Choroid plexus epithelial cell (primary cell): ENCODE results near the gene SLC51A.
"Not testable (repeated sequence)": the region's sequence is repeated elsewhere in the genome, so short reads cannot be mapped to it uniquely, and the experiment has no call there.

Experiments used
- DNase-seq: peaks from one replicate; pipeline ENCODE4 v3.0.0-alpha.2; 2010; ENCODE audit warnings: low read depth
- H3K4me3 ChIP-seq: 2 replicates; pipeline ENCODE4 v1.5.1; 2011; ENCODE audit warnings: low read depth, mild to moderate bottlenecking, control low read depth, low read length, moderate library complexity
- TF ChIP-seq, protein P1 (sequence below): conservative IDR thresholded peaks from 2 replicates; pipeline ENCODE4 v1.5.1; 2011; ENCODE audit warnings: low read depth, mild to moderate bottlenecking, control low read depth, inconsistent platforms, low read length, moderate library complexity

SLC51A gene

DNA sequence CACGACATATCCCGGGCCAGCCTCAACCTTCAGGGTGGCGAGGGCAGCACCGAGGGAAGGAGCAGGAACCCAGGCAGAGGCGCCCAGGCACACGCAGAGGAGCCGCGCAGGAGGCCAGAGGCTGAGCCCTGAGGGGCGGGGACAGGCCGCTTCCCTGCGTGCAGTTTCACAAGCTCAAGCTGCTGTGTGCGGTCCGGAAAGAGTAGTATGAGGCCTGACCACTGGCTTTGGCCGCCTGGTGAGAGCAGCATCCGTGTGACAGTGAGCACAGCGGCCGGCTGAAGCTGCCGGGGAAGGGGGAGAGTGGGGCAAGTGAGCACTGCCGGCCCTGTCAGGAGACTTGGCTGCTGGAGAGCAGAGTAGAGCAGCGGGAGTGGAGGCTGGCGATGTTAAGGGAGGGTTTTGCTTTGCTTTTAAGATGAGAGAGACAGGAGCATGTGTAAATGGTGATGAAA is 13.8 kb upstream of the SLC51A start:
- TF ChIP-seq, protein P1, sequence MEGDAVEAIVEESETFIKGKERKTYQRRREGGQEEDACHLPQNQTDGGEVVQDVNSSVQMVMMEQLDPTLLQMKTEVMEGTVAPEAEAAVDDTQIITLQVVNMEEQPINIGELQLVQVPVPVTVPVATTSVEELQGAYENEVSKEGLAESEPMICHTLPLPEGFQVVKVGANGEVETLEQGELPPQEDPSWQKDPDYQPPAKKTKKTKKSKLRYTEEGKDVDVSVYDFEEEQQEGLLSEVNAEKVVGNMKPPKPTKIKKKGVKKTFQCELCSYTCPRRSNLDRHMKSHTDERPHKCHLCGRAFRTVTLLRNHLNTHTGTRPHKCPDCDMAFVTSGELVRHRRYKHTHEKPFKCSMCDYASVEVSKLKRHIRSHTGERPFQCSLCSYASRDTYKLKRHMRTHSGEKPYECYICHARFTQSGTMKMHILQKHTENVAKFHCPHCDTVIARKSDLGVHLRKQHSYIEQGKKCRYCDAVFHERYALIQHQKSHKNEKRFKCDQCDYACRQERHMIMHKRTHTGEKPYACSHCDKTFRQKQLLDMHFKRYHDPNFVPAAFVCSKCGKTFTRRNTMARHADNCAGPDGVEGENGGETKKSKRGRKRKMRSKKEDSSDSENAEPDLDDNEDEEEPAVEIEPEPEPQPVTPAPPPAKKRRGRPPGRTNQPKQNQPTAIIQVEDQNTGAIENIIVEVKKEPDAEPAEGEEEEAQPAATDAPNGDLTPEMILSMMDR: no peak
- DNase-seq: peak; percentile 94
- H3K4me3 ChIP-seq: peak overlapping the region; percentile 43

DNA sequence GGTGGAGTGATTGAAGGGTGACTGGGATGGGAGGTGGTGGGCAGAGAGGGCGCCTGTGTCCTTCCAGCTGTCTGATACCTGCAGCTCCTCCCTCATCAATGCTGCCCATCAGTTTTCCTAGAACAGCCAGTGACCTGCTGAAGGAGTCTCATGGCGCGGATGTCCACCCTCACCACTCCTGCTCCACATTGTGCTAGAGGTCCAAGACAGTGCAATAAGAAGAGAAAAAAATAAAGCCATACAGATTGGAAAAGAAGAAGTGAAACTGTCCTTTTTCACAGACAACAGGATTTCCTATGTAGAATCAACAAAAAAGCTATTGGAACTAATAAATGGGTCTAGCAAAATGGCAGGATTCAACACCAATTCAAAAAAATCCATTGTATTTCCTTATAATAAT is 12.5 kb upstream of the SLC51A start:
- no peak overlapping the region for H3K4me3 ChIP-seq
- TF ChIP-seq, protein P1: no peak
- no peak for DNase-seq

DNA sequence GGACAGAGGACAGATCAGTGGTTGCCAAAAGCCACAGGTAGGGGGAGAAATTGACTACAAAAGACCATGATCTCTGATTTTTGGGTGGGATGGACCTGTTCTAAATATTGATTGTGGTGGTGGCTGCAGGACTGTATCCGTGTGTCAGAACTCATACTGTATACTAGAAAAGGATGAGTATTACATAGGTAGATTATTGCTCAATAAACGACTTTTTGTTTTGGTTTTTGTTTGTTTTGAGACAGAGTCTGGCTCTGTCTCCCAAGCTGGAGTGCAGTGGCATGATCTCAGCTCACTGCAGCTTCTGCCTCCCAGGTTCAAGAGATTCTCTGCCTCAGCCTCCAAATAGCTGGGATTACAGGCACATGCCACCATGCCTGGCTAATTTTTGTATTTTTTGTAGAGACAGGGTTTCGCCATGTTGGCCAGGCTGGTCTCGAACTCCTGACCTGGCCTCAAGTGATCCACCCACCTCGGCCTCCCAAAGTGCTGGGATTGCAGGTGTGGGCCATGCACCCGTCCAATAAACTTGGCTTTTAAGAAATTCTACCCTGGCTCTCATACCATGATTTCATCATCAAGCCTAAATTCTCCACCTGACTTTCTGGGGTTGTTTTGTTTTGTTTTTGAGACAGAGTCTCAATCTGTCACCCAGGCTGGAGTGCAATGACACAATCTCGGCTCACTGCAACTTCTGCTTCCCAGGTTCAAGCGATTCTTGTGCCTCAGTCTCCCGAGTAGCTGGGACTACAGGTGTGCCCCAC is 10.7 kb upstream of the SLC51A start:
- not testable (repeated sequence) for DNase-seq, H3K4me3 ChIP-seq

DNA sequence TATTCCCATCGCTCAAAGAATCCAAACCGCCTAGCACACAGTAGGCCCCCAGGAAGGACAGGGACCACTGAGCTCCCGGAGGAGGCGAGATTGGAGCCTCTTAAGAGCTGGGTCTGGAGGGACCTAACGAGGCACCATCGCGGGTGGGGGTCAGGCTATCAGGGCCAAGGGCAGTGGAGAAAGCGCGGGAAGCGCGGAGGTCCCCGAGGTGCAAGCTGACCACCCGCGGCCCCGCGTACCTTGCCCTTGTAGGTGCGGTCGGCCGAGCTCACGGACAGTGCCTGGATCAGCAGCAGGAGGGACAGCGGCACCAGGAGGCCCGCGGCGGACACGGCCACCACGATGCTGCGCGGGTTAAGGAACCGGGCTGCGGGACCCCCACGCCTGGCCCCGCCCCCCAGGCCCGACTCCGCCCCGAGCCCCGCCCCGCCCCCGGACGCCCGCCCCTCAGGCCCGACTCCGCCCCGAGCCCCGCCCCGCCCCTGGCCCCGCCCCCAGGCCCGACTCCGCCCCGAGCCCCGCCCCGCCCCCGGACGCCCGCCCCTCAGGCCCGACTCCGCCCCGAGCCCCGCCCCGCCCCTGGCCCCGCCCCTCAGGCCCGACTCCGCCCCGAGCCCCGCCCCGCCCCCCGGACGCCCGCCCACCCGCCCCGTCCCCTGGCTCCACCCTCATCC is 9.0 kb upstream of the SLC51A start:
- TF ChIP-seq, protein P1: no peak
- peak overlapping the region; percentile 46 for H3K4me3 ChIP-seq
- DNase-seq: no peak

DNA sequence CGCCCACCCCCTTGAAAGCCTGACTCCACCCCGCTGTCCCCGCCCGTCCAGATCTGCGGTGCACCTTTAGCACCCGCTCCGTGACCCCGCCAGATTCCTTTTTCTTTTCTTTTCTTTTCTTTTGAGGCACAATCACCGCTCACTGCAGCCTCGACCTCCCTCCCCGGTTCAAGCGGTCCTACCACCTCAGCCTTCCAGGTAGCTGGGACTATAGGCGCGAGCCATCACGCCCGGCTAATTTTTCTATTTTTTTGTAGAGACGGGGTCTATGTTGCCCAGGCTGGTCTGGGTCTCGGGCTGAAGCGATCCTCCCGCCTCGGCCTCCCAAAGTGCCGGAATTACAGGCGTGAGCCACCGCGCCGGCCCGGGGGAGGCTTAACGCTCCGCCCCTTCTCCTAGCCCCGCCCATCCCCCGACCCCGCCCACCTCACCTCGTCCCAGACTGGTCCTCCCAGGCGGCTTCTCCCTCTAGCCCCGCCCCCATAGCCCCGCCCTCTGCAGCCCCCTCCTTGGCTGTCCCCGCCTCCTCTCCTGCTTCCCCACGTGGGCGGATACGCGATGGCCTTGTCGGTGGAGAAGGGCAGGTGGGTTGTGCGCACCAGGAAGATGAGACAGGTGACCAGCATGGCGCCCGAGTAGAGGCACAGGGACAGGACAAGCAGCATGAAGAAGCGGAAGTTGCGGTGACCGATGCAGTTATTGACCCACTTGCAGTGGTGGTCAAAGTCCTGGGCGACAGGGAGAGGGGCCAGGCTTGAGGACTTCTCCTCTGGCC is 8.3 kb upstream of the SLC51A start:
- peak; percentile 35 for DNase-seq
- peak overlapping the region; percentile 45 for H3K4me3 ChIP-seq
- TF ChIP-seq, protein P1: no peak

DNA sequence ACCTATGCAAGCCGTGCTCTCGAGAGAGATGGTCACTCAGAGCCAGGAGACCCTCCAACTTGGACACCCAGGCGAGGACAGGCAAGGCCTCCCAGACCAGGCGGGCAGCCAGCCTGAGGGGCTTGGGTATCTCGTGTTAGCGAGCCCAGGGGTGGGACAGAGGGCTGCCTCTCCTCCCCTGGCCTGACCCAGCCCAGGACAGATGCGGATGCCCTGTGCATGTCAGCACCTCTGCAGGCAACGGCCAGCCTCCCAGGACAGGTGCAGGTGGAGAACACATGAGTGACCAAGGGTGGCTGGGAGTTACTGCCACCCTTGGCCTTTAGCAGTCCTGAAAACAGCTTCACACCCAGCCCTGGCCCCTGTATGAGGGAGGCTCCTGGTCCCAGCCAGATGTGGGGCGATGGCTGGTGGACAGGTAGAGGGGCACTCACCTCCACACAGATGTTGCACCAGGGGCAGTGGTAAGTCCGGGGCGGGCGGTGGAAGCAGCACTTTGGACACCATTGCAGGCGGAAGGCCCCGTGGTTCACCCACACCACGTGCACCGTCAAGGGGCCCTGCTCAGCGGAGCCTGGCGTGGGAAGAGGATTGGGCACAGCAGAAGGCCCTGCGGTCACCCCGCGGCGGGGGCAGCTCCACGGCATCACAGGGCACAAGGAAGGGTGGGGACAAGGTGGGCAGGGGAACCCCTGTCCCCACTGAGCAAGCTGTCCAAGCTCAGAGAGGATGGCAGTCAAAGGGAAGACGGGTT is 7.2 kb upstream of the SLC51A start:
- no peak for DNase-seq
- TF ChIP-seq, protein P1: no peak
- H3K4me3 ChIP-seq: no peak overlapping the region

DNA sequence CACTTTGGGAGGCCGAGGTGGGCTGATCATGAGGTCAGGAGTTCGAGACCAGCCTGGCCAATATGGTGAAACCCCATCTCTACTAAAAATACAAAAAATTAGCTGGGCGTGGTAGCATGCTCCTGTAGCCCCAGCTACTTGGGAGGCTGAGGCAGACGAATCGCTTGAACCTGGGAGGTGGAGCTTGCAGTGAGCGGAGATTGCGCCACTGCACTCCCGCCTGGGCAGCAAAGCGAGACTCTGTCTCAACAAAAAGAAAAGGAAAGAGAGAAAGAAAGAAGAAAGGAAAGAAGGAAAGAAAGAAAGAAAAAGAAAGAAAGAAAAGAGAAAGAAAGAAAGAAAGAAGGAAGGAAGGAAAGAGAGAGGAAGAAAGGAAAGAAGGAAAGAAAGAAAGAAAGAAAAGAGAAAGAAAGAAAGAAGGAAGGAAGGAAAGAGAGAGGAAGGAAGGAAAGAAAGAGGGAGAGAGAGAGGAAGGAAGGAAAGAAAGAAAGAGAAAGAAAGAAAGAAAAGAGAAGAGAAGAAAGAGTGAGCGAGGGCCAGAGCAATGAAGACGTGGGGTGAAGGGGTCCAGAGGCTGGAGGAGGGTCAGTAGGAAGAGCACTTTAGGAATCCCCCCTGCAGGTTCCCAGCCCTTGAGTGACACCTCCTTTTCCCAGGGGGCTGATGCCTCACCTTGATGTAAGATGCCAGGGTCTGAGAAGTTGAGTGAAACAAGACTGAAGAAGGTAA is 6.2 kb upstream of the SLC51A start:
- DNase-seq, H3K4me3 ChIP-seq: not testable (repeated sequence)
